GM18502 (cell line): Measurements from ENCODE around the gene SRGAP1.
"Not testable (repeated sequence)": the region's sequence is repeated elsewhere in the genome, so short reads cannot be mapped to it uniquely, and the experiment has no call there.

Experiments
- ATAC-seq: cut with Tn5 transposase; IDR thresholded peaks from one replicate; pipeline ENCODE4 v1.9.1; 2021; ENCODE audit warnings: mild to moderate bottlenecking; ENCODE audit not compliant: unreplicated experiment, poor library complexity

Gene SRGAP1

DNA sequence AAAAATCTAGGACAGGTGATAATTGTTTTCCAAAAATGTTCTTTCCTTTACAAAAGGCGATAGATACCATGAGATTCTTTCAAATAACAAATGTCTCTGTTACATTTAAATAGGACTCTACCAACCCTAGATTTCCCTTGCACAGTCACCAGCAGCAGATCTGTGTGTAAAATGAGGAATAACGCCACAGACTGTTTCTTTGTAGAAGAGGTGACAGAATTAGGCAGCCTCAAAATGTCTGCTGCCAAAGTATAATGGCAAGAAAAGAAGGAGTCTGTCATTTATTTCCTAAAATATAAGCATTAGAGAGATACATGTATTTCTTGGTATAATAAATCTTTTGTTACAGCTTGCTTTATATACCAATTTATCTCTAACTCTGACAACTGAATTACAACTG lies 8.5 kb upstream of the SRGAP1 start:
- ATAC-seq = no peak

DNA sequence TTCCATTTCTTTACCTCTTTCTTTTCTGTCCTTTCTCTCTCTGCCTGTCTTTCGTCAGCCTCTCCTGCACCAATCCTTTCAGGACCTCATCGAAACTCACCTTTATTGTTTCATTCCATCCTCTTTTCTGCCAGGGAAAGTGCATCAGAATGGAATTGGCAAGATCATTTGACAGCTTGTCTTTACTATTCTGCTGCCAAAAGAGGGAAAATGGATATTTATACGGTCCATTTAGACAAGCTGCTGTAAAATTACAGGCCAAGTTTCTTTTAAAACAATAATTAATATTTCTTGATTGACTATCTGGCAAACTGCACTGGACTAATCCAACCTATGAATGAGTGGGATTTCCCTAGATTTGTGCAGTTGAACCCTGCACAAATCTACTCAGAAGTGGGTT lies 7.6 kb upstream of the SRGAP1 start:
- no peak for ATAC-seq

DNA sequence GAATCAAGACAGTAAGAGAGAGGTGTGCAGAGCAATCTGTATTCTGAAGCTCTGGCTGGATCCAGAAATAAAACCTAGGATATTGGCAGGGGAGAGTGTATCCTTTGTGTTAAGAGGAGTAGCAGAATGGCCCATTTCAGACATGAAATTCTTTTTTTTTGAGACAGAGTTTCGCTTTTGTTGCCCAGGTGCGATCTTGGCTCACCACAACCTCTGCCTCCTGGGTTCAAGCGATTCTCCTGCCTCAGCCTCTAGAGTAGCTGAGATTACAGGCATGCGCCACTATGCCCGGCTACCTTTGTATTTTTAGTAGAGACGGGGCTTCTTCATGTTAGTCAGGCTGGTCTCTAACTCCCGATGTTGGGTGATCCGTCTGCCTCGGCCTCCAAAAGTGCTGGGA lies 6.1 kb upstream of the SRGAP1 start:
- no peak for ATAC-seq

DNA sequence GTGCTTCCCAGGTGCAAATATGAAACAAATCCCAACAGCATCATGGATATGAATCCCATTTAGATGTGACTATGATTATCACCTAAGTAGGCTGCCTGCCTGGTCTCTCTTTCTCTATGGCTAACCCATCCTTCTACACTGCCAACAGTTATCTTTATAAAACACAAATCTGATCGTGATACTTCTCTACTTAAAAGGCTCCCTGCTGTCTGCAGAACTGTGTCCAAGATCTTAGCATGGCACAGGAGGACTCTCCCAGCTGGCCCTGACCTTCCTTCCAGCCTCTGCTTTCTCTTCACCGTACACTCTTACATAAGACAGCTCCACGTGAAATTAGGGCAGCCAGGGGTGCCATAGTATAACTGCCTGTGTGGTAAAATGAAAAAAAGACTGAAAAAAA lies 3.5 kb upstream of the SRGAP1 start:
- no peak for ATAC-seq

DNA sequence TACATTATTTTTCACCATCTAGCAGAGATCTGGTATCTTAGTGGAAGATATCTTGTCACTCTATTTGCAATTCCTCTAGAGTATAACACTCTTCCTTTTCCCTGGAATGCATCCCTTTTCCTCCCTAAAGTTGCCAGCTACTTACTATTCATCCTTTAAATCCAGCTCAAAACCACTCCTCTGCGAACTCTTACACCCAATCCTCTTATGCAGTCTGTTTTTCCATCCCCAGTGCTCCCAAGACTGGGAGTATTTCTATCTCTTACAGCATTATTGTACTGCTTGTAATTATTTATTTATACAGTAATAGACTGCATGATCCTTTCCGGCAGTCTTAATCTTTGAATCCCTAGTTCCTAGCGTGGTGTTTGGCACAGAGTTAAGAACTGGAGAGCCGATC lies 2.9 kb upstream of the SRGAP1 start:
- ATAC-seq = no peak

DNA sequence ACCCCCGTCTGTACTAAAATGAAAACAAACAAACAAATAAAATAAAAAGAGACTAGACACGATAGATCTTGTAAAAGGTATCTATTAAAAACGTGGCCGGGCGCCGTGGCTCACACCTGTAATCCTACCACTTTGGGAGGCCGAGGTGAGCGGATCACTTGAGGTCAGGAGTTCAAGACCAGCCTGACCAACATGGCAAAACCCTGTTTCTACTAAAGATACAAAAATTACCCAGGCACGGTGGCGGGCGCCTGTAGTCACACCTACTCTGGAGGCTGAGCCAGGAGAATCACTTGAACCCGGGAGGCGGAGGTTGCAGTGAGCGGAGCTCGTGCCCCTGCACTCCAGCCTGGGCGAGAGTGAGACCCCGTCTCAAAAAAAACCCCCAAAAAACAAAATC lies 1.8 kb upstream of the SRGAP1 start:
- not testable (repeated sequence) for ATAC-seq

DNA sequence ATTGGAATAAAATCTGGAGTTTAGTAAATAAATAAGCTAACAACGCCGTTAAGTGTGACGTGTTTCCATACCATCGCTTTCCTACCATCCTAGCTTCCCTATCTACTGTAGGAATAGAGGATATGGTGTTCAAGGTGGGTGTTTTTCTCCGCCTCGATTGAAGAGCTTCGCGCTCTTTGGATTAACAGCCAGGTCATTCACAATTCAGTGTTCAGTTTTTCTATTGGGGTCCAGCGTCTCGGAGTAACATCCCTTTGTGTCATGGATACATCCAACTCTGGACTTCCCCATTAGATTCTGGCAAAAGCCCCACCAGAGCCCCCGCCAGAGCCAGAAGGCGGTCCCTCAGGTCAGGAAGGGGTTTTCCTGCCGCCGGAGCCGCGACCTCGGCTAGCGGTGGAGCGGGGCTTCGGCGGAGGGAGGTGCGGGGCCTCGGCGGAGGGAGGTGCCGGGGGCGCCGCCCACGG lies 1.2 kb upstream of the SRGAP1 start:
- ATAC-seq = no peak

DNA sequence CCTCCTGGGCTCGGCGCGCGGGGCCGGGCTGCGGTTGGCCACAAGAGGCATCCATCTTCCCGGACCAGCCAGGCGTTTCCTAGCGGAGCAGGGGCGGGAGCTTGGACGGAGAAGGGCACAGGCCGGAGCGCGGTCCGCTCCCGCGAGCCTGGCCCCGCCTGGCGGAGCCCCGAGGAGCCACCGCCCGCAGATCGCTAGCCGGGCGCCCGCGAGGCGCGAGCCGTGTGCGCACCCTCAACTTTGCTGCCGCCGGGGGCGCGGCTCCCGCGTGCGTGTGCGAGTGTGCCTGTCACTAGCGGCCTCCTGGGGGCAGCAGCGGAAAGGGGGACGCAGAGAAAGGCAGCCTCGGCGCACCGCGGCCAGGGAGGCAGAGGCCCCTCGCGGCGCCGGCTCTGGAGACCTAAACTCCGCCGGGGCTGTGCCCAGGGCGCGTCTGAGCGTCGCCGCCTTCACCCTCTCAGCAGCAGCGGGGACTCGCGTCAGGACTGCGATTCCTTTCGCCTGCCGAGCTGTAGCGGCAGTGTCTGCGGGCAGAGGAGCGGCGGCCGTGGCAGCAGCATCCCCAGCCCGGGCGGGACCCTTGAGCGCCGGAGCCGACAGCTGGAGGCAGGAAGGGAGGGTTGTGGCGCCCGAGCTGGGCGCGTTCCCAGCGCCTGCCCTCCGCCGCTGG lies 644 bp upstream of the SRGAP1 start:
- peak; percentile 97 for ATAC-seq

DNA sequence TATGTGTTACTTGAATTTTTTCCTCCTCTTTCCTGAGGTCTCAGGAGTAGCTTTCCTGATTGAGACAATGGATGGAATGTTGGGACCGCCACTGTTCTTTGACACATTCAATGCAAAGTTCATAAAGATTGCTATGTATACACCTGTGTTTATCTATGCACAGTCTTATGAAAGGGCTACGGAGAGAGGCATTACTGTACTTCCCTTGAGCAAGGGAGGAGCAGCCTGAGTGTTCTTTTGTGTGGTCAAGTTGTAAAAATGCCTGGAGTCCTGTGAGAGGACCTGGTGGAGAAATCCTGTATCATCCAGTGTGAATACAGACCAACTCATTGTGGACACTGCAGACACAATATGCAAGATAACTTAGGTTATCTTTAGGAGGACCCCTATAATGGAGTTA lies 1.2 kb downstream of the SRGAP1 start:
- no peak for ATAC-seq

DNA sequence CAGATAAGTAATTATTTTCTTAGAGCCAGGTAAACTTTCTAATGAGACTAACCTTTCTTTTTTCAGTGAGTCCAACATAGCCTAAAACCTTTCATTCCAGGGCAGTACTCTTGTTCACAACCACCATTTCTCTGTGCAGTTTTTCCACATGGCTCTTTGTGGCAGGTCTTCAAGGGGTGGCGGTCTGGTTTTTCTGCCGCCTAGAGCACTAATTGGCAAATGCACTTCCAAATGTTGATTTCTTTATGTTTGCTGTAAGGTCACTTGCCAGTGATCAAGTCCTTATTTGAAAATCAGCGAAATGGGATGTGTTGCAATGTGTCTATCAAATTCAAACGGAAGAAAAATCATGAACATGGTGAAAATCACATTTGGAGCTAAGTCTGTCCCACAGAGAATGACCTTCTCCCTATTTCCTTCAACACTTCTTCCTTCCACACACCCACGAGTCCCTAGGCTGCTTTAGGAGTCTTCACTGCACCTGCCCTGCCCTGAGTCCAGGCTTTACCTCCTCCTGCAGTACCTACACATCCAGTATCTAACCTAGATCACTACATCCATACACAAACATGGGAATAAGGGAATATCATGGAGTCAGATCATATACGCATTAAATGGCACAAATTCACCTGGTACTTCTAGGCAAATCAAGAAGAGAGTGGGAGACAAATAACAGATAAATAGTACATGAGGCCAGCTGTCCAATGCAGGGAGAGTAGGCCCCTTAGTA lies 1.9 kb downstream of the SRGAP1 start:
- no peak for ATAC-seq

DNA sequence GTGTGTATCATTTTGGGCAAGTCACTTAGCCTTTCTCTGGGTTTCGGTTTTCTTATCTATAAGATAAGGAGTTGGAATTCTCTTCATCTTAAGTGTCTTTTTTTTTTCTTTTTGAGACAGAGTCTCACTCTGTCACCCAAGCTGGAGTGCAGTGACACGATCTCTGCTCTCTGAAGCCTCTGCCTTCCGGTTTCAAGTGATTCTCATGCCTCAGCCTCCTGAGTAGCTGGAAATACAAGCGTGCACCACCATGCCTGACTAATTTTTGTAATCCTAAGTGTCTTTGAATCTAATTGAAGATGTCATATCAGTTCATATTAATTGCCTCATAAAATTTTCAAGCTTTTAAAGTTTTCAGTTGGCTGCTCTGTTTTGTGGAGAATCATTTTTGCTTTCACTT lies 4.0 kb downstream of the SRGAP1 start:
- ATAC-seq = no peak

DNA sequence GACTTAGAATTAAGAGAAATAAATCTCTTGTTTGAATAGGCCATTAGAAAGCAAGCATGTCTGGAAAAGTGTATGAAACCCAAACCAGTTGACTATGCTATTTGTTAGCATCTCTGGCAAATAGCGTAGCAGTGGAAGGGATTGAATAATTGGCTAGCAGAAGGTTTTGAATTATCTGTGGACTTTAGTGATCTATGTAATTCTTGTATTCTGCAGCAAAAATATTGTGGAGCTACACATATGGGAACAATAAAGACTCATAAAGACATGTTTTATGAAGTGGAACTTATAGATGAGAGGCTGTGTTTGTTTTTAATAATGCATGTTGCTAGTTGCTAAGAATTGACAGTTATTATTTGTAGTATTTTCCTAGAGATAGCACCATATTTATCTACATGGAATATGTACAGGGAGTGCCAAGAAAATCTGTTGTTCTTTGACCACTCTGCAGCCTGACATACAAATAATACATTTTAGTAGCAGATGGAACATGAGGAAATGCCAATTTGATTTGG lies 4.7 kb downstream of the SRGAP1 start:
- ATAC-seq = no peak

DNA sequence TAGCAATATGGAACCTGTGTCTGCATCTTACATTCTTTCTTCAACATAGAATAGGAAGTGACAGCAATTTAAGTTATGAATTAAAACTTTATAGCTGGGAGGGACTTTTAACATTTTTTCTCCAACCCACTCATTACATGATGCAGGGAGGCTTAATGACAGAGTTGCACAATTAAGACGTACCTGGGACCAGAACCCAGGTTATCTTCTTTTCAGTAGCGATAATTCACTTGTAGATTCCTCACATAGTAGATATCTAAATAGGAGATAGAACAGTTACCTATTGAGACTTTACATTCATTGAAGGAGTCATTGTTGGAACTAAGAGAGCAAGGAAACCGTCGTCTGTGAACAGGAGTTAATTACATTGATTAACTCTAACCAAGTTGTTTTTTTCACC lies 5.1 kb downstream of the SRGAP1 start:
- no peak for ATAC-seq

DNA sequence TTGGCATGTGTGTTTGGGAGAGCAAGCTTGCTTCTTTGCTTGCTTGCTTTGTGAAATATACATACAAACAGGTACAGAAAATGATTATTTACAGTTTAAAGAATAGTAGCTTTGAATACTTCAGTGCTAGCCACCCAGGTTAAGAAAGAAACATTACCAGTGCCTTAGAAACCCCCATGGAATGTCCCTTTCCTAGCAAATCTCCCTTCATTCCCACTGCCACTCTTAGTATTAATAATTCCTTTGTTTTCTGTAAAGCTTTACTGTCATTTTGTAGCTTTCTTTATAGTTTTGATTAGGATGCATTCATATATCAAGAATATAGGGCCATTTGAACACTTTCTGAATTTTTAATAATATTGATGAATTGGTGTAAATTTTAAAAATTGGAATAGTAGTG lies 9.5 kb downstream of the SRGAP1 start:
- no peak for ATAC-seq

DNA sequence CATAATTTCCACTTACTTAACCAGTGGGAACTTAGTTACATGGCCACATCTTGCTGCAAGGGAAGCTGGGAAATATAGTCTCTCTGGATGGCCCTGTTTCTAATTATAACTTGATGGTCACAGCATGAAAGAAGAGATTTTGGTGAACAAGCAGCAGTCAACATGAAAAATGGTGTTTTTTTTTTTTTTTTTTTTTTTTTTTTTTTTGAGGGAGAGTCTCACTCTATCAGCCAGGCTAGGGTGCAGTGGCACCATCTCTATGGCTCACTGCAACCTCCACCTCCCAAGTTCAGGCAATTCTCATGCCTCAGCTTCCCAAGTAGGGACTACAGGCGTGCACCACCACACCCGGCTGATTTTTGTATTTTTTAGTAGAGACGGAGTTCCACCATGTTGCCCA lies 10.8 kb downstream of the SRGAP1 start:
- no peak for ATAC-seq

DNA sequence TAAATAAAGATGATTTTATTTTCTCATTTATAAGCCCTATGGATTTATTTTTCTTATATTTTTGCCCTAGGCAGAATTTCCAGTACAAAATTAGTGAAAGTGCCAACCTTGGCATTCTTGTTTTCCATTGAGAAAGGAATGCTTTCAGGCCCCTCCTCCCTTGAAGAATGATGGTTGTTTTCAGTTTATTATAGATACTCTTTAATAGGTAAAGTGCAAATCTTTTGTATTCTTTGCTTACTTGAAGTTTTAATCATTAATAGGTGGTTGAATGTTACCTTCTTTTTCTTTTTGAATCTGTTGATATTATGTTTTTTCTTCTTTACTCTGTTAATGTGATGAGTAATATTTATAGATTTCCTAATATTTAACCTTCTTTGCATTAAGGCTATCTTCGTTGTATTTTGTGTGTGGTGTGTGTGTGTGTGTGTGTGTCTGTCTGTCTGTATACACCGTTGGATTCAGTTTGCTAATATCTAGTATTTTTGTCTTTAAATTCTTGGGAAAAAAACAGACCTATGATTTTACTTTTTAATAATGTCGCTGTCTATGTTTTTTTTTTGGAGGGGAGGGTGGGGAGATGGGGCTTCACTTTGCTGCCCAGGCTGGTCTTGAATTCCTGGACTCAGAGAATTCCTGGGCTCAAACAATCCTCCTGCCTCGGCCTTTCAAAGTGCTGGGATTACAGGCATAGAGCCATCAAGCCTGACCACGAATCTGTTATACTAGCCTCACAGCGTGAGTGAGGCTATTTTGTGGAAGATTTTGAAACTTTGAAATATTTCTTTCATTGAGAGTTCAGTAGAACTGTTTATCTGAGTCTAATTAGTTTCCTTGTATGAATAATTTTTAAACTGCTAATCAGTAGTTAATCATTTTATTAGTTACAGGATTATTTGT lies 13.5 kb downstream of the SRGAP1 start:
- ATAC-seq = no peak

DNA sequence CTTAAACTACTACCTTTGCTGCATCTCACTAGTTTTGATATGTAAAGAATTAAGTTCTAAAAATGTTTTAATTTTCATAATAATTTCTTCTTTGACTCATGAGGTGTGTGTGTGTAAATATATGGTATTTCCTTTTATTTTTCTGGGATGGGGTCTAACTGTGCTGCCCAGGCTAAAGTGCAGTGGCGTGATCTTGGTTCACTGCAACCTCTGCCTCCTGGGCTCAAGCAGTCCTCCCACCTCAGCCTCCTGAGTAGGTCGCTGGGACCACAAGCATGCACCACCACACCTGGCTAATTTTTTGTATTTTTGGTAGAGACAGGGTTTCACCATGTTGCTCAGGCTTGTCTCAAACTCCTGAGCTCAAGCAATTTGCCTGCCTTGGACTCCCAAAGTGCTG lies 15.4 kb downstream of the SRGAP1 start:
- not testable (repeated sequence) for ATAC-seq

DNA sequence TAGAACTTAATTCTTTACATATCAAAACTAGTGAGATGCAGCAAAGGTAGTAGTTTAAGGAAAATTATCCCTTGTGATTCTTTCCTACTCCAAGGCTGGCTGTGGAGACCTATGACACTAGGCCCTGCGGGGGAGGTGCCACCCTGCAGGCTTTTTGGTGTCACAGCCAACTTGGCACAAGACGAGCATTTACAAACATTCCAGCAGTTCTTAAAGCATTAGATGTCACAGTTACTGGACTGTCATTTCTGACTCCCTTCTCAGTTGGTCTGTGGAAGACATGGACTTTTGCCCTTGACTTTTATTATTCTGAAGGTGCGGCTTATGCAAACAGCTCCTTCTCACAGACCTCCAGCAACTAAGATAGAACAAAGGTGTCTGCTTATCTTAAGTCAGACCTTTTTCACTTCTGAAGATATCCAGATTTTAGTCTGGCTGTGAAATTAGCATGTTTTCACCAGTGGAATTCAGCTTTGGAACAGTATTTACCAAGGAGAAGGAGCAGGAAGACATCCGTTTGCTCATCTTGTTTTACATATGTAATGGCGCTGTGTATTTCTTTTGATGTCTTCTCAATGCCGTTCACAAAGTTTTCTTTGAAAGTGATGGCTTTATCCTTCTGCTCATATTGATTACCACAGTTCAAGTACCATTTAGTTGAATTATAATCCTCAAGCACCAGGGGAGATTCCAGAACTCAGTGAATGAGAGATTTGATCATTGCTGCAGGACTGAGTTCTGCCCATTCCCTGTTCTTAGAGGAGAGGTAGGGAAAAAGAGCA lies 17.9 kb downstream of the SRGAP1 start:
- no peak for ATAC-seq

DNA sequence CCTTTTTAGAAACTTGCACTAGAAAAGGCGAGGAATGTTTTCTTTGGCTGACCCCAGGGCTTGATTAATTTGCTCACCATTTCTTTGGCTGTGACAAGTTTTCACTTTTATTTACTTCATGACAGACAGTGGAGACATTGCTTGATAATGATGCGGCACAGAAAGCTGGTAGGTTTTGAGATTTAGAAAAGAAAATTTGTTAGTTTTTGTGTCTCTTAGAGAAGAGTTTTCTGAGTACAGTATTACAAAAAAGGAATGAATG lies 18.4 kb downstream of the SRGAP1 start:
- no peak for ATAC-seq

DNA sequence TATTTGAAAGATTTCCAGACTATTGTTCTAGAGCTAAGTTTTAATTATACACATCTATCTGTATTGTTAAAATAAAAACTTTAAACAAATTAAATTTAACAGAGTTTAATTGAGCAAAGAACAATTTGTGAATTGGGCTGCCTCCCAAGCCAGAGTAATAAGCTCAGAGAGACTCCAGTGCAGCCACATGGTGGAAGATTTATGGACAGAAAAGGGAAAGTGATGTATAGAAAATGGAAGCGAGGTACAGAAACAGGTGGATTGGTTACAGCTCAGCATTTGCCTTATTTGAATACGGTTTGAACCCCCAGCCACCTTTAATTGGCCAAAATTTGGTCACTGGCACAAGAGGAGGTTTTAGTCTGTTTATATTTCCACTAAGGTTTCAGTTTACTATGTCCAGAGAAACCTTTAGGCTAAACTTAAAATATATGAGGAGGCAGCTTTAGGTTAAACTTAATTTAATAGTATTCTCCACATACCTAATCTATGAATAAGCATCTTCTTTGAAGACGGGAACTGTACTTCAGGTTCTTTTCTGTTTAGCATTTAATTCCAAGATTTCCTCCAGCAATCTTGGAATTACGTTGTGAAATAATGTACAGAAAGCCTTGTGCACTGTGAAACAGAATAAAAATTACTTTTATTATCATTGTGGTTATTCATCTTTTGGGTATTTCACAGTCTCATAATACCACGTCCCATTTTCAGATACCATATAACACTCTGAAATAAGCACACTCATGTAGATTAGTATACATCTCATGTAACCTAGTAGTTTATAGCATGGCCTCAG lies 19.4 kb downstream of the SRGAP1 start:
- ATAC-seq = no peak
